HEK293T (cell line): ENCODE data around the gene ANKRD22.

Experiments
- BHLHE40 ChIP-seq: fragments of 450-650 bp; IDR thresholded peaks from 2 replicates; pipeline ENCODE4 v1.6.1; 2016; ENCODE audit warnings: mild to moderate bottlenecking, moderate library complexity, borderline replicate concordance
- CTBP1 ChIP-seq: fragments of 450-650 bp; IDR thresholded peaks from 2 replicates; pipeline ENCODE4 v1.6.1; 2016; ENCODE audit warnings: borderline replicate concordance
- ELF4 ChIP-seq: fragments of 450-650 bp; IDR thresholded peaks from 2 replicates; pipeline ENCODE4 v1.6.1; 2017; ENCODE audit warnings: antibody characterized with exemption
- FOXA1 ChIP-seq: fragments of 450-650 bp; IDR thresholded peaks from 2 replicates; pipeline ENCODE4 v1.6.1; 2016; ENCODE audit warnings: mild to moderate bottlenecking
- FOXK2 ChIP-seq: fragments of 450-650 bp; IDR thresholded peaks from 2 replicates; pipeline ENCODE4 v1.6.1; 2016; ENCODE audit warnings: mild to moderate bottlenecking
- FOXM1 ChIP-seq: fragments of 450-650 bp; IDR thresholded peaks from 2 replicates; pipeline ENCODE4 v1.6.1; 2017; ENCODE audit warnings: mild to moderate bottlenecking, borderline replicate concordance
- HDGF ChIP-seq: fragments of 450-650 bp; IDR thresholded peaks from 2 replicates; pipeline ENCODE4 v1.6.1; 2017; ENCODE audit warnings: antibody characterized with exemption, borderline replicate concordance
- LEF1 ChIP-seq: fragments of 450-650 bp; IDR thresholded peaks from 2 replicates; pipeline ENCODE4 v1.6.1; 2017; ENCODE audit warnings: mild to moderate bottlenecking, borderline replicate concordance
- SP1 ChIP-seq: fragments of 450-650 bp; IDR thresholded peaks from 2 replicates; pipeline ENCODE4 v1.6.1; 2017
- SUZ12 ChIP-seq: fragments of 450-650 bp; IDR thresholded peaks from 2 replicates; pipeline ENCODE4 v1.6.1; 2016; ENCODE audit warnings: mild to moderate bottlenecking
- ZNF384 ChIP-seq: fragments of 450-650 bp; IDR thresholded peaks from 2 replicates; pipeline ENCODE4 v1.6.1; 2016
- TF ChIP-seq, protein P1 (sequence below): fragments of 450-650 bp; IDR thresholded peaks from 2 replicates; pipeline ENCODE4 v1.6.1; 2016

DNA sequence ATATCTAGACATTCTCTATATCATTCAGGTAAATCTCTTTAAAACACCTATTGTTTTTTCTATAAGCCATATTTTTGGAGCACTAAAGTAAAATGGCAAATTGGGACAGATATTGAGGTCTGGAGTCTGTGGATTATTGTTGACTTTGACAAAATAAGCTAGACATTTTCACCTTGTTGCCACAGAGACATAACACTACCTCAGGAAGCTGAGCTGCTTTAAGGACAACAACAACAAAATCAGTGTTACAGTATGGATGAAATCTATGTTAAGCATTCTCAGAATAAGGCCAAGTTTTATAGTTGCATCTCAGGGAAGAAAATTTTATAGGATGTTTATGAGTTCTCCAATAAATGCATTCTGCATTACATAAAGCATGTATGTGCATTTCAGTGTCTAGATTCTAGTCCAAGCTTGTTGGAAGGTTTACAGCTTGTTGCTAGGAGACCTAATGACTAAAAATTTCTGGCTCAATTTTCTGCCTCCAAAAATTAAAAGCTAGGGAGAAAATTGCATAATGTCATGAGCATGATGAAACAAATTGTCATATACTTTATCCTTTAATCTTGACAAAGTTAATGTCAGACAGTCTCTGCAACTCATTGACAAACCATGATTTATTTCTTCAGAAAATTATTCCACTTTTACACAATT is 30.8 kb downstream of the ANKRD22 start:
- no peak for TF ChIP-seq FOXK2
- TF ChIP-seq ZNF384 = no peak
- no peak for TF ChIP-seq SP1
- TF ChIP-seq HDGF = no peak
- TF ChIP-seq SUZ12 = no peak
- no peak for TF ChIP-seq FOXA1
- TF ChIP-seq CTBP1 = no peak
- TF ChIP-seq, protein P1, sequence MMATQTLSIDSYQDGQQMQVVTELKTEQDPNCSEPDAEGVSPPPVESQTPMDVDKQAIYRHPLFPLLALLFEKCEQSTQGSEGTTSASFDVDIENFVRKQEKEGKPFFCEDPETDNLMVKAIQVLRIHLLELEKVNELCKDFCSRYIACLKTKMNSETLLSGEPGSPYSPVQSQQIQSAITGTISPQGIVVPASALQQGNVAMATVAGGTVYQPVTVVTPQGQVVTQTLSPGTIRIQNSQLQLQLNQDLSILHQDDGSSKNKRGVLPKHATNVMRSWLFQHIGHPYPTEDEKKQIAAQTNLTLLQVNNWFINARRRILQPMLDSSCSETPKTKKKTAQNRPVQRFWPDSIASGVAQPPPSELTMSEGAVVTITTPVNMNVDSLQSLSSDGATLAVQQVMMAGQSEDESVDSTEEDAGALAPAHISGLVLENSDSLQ = no peak
- TF ChIP-seq LEF1 = no peak
- no peak for TF ChIP-seq ELF4
- TF ChIP-seq BHLHE40 = no peak
- no peak for TF ChIP-seq FOXM1
